Smooth muscle cell (in vitro differentiated cells): ENCODE measurements around the gene ESRRG. TPM values are rescaled to one million over a fixed set of nuclear protein-coding genes. Genes with fewer than 3 reads are reported as not detected.

Experiments
- DNase-seq: peaks from one replicate; lab custom pipeline; 2025; ENCODE audit not compliant: unreplicated experiment; lab: John Stamatoyannopoulos, UW
- H2AFZ ChIP-seq: fragments of 200-600 bp; sonication (generic); 2 replicates; pipeline ENCODE4 v1.6.0; 2016; ENCODE audit warnings: antibody characterized with exemption, low read depth, mild to moderate bottlenecking
- H3F3A ChIP-seq: fragments of 200-600 bp; sonication (generic); 2 replicates; pipeline ENCODE4 v1.6.0; 2017; ENCODE audit warnings: antibody characterized with exemption, low read depth
- H3K27ac ChIP-seq: fragments of 200-600 bp; sonication (generic); 2 replicates; pipeline ENCODE4 v1.5.1; 2016; ENCODE audit warnings: low read depth, mild to moderate bottlenecking
- H3K27me3 ChIP-seq: fragments of 200-600 bp; sonication (generic); 2 replicates; pipeline ENCODE4 v1.6.1; 2016; ENCODE audit warnings: low read depth, mild to moderate bottlenecking
- H3K36me3 ChIP-seq: fragments of 200-600 bp; sonication (generic); 2 replicates; pipeline ENCODE4 v1.5.1; 2016; ENCODE audit warnings: low read depth
- H3K4me1 ChIP-seq: fragments of 200-600 bp; sonication (generic); 2 replicates; pipeline ENCODE4 v1.5.1; 2016; ENCODE audit warnings: low read depth
- H3K4me2 ChIP-seq: fragments of 200-600 bp; sonication (generic); 2 replicates; pipeline ENCODE4 v1.6.0; 2016; ENCODE audit warnings: mild to moderate bottlenecking
- H3K4me3 ChIP-seq: fragments of 200-600 bp; sonication (generic); 2 replicates; pipeline ENCODE4 v1.5.1; 2016; ENCODE audit warnings: mild to moderate bottlenecking
- H3K79me2 ChIP-seq: fragments of 200-600 bp; sonication (generic); 2 replicates; pipeline ENCODE4 v1.6.0; 2016; ENCODE audit warnings: low read depth, mild to moderate bottlenecking
- H3K9ac ChIP-seq: fragments of 200-600 bp; sonication (generic); 2 replicates; pipeline ENCODE4 v1.6.0; 2016; ENCODE audit warnings: low read depth
- H3K9me3 ChIP-seq: fragments of 200-600 bp; sonication (generic); replicated peaks from 2 replicates; pipeline ENCODE4 v1.5.1; 2016; ENCODE audit warnings: low read depth
- H4K20me1 ChIP-seq: fragments of 200-600 bp; sonication (generic); 2 replicates; pipeline ENCODE4 v1.6.0; 2016; ENCODE audit warnings: low read depth
- WGBS: methylation state at CpG from one replicate; pipeline ENCODE4 v1.1.7; 2016; ENCODE audit warnings: low lambda C conversion rate; 5-methylcytosine and 5-hydroxymethylcytosine counted together
- polyA plus RNA-seq: library from polyadenylated mRNA; unstranded; fragments of >200 nt; fragmentation: Nextera tagmentation; extraction: Ambion mirVana; gene quantifications from 2 replicates; pipeline ENCODE4 v1.2.1, GENCODE V29; 2016
- total RNA-seq: library from RNA; depleted of rRNA; stranded (reverse); fragments of >200 nt; gene quantifications from 2 replicates; pipeline ENCODE4 v1.2.3, GENCODE V29; 2014
- TF ChIP-seq, protein P1 (sequence below): fragments of 200-600 bp; sonication (generic); IDR thresholded peaks from 2 replicates; pipeline ENCODE4 v1.5.1; 2017; ENCODE audit warnings: borderline replicate concordance, mild to moderate bottlenecking, antibody characterized with exemption; ENCODE audit not compliant: insufficient read depth, poor library complexity, severe bottlenecking

The ESRRG gene
- total and polyA plus RNA-seq, 2 experiments from 2014 or later, result 0.26 TPM; not detected in 1

- Histone ChIP-seq H3K9me3 (no peaks in the 10 kb centered on the region), H3K79me2 (no peaks in the 10 kb centered on the region), H3K9ac (peak overlapping the region; percentile 26), H2AFZ (no peak overlapping the region), H3K4me2 (peak overlapping the region; percentile 7), H3F3A (peaks cover 14% of the 10 kb centered on the region), H3K4me1 (peaks cover 18% of the 10 kb centered on the region), H3K27me3 (no peaks in the 10 kb centered on the region), H3K27ac (peak overlapping the region; percentile 86), H3K4me3 (no peak overlapping the region), H3K36me3 (no peaks in the 10 kb centered on the region), H4K20me1 (no peaks in the 10 kb centered on the region)
- DNase-seq, result no peak
- TF ChIP-seq, protein P1, sequence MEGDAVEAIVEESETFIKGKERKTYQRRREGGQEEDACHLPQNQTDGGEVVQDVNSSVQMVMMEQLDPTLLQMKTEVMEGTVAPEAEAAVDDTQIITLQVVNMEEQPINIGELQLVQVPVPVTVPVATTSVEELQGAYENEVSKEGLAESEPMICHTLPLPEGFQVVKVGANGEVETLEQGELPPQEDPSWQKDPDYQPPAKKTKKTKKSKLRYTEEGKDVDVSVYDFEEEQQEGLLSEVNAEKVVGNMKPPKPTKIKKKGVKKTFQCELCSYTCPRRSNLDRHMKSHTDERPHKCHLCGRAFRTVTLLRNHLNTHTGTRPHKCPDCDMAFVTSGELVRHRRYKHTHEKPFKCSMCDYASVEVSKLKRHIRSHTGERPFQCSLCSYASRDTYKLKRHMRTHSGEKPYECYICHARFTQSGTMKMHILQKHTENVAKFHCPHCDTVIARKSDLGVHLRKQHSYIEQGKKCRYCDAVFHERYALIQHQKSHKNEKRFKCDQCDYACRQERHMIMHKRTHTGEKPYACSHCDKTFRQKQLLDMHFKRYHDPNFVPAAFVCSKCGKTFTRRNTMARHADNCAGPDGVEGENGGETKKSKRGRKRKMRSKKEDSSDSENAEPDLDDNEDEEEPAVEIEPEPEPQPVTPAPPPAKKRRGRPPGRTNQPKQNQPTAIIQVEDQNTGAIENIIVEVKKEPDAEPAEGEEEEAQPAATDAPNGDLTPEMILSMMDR, result no peak
These were observed 264.4 kb downstream of the ESRRG start for GRCh38 chr1:216458812-216459211.

DNA sequence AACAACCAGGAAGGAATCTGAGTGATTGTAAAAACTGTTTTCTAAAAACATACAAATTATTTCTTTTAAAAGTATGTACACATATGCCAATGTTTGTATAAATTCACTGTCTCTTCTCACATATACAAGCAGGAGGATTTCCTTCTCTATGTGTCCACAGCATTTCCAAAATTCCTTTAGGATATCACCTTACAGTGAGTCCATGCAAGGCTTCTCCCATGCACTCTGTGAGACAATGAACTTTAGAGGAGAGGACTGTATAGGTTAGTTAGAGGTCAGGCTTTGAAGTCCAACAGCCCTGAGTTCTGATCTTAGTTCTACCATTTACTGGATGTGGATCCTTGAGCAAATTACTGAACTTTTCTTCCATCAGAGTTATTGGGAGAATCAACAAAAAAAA, 265.9 kb downstream of the ESRRG start:
- peaks cover 11% of the 10 kb centered on the region for H3F3A ChIP-seq
- no peak overlapping the region for H3K4me3 ChIP-seq
- H3K79me2 ChIP-seq, result no peaks in the 10 kb centered on the region
- H2AFZ ChIP-seq, result no peak overlapping the region
- H3K9ac ChIP-seq, result peak overlapping the region; percentile 20
- H3K9me3 ChIP-seq, result no peaks in the 10 kb centered on the region
- no peaks in the 10 kb centered on the region for H4K20me1 ChIP-seq
- no peaks in the 10 kb centered on the region for H3K36me3 ChIP-seq
- H3K4me2 ChIP-seq, result peak overlapping the region; percentile 59
- H3K27ac ChIP-seq, result peak overlapping the region; percentile 86
- DNase-seq, result no peak
- no peaks in the 10 kb centered on the region for H3K27me3 ChIP-seq
- TF ChIP-seq, protein P1, result no peak
- peaks cover 14% of the 10 kb centered on the region for H3K4me1 ChIP-seq

- Histone ChIP-seq H3K27me3 (no peaks in the 10 kb centered on the region), H2AFZ (no peak overlapping the region), H4K20me1 (no peaks in the 10 kb centered on the region), H3K79me2 (no peaks in the 10 kb centered on the region), H3K9ac (no peak overlapping the region), H3K4me2 (peak overlapping the region; percentile 59), H3K27ac (peak overlapping the region; percentile 86), H3F3A (peaks cover 9% of the 10 kb centered on the region), H3K36me3 (no peaks in the 10 kb centered on the region), H3K4me3 (no peak overlapping the region), H3K4me1 (peaks cover 14% of the 10 kb centered on the region), H3K9me3 (no peaks in the 10 kb centered on the region)
- WGBS, result 7% methylated on average over 3 of the region's 3 CpGs
- TF ChIP-seq, protein P1, result no peak
- no peak for DNase-seq
These were observed 266.5 kb downstream of the ESRRG start for GRCh38 chr1:216456682-216457081.

DNA sequence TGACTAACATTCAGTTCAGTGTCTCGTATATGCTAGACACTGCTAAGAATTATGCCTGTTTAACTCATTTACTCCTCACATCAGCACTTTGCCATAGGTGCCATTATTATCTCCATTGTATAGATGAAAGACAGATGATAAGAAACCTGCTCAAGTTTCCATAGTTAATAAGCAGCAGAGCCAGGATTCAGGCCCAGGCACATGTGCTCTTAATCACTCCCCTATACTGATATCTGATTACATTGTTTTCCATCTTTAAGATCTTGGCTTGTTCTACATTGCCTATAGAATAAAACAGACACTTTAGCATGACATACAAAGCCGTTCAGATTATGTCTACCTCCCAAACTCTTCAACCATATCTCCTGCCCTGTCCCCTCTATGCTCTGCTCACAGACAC, 269.5 kb downstream of the ESRRG start:
- Histone ChIP-seq H3F3A (peaks cover 5% of the 10 kb centered on the region), H3K4me3 (no peak overlapping the region), H3K27ac (no peak overlapping the region), H3K79me2 (no peaks in the 10 kb centered on the region), H3K9ac (no peak overlapping the region), H2AFZ (no peak overlapping the region), H3K27me3 (no peaks in the 10 kb centered on the region), H4K20me1 (no peaks in the 10 kb centered on the region), H3K36me3 (no peaks in the 10 kb centered on the region), H3K4me2 (no peak overlapping the region), H3K9me3 (no peaks in the 10 kb centered on the region), H3K4me1 (peaks cover 14% of the 10 kb centered on the region)
- 76% methylated on average over 2 of the region's 2 CpGs for WGBS
- no peak for DNase-seq
- TF ChIP-seq, protein P1, result no peak
